CD4-positive, alpha-beta T cell treated with Interleukin-10 for 1 hour (primary cell): ENCODE measurements around the gene EZH1.

Experiments
- DNase-seq: peaks from one replicate; pipeline ENCODE4 v3.0.0-alpha.2; 2020

EZH1 gene

DNA sequence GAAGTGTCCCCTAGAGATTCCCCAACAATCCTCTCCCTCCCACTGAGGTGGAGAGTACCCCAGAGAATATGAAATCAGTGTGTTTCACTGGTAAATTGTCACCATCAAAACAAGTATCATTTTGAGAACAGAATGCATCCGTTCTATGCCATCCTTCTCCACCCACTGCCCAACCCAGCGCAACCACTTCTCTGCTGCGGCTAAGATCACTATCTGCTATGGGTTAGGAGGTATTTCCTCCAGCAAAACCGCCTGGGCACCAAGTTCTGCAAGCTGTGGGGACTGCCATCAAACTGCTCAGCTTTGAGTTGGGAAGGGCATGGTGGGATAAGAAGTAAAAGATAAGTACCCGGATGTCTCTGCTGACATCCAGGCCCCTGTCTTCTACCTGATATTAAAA is 38.1 kb downstream of the EZH1 start:
- DNase-seq = peak; percentile 65

DNA sequence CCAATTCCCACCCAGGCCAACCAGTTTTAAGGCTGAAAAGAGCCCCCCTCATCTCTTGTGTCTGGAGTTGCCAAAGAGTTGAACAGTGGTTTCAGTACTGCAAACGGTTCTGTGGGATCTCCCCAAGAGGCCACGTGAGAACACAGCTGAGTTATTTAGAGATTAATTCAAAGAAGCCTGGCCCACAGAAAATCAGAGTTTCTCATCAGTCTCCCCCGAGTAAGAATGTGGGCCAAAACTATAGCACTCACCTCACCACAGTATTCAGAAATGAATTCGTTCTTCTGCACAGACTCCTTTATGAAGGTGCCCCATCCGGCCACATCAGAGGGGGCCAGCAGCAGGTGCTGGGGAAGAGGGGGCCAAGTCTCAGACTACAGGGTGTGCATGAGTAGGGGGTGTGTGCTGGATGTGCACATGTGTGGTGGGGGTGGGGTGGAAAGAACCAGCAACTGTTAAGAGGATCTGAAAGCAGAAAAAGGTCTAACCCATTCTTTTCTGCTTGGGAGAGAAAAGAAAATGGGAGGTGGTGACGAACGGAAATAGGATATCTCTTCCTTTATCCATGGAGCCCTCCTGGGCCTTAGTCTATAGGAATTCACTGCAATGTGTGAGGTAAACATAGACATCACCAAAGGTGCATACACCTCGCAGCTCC is 39.9 kb downstream of the EZH1 start:
- DNase-seq = no peak

DNA sequence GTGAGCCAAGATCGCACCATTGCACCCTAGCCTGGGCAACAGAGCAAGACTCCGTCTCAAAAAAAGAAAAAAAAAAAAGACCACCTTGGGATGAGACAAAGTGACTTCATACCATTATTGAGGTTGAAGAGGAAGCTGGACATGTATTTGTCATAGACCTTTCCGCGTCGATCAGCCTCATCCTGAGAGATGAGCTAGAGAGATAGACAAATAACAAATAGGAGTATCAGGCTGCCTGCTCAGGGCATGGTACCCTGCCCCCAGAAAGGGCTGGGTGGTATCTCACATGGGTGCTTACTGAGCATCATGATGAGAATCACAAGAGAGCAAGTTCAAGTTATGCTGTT is 40.4 kb downstream of the EZH1 start:
- no peak for DNase-seq

DNA sequence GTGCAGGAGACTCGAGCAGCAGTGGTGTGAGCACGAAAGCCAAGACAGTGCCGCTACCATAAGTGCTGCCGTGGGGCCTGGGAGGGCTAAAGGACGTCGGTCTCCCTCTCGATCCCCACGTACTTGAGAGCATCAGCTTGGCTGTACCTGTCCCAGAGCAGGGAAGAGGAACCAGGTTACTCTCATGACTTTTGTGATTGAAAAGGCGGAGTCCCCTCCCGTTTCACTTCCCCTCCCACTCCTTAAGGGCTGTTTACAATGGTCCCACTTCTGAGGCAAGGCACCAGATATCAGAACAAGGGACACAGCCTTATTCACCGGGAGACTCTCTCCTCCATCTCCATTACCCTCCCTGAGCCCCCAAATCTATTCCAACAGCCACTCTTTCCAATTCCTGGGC is 42.4 kb downstream of the EZH1 start:
- no peak for DNase-seq

DNA sequence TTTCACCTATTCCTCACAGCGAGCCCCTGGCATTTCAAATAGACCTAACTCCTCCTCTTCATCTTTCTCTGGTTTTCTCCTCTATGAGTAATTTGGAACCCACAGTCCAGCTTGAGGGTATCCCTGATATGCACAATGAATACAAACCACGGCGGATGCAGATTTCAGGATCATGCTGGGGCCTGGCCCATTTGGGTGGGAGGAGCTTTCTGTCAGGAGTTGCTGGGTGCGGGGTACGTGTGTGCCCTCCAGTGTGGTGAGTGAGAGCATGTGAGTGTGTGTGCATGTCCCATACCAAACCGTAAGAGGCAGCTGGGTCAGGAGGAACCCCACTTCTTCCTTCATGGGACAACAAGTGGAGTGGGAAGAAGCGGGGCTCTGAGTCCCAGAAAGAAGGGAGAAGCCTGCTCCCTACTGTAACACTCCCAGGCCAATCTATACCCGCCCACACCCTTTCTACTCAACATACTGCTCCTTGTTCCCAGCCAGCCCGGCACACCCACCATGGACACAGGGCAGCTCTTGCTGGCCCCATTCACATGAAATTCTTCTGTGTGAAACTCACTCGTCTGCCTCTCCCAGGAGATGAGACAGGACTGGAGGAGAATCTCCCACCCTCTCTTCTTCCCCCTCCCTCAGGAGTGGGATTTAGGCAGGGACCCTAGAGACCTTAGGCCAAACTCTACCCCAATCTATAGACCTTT is 44.1 kb downstream of the EZH1 start:
- DNase-seq = no peak

DNA sequence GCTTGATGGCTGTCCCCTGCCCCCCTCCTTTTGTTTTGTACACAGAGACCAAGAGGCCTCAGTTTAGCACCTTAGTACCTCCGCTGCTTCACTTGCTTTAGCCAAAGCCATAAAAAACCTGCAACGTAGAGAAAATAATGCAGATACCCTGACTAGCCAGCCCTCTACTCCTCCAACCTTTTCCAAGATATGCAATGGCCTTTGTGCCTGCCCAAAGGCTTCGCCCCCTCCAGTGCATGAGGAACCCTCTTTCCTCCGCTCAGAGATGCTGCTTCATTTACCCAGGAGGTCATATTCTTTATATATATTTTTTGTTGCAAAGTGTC is 45.5 kb downstream of the EZH1 start:
- DNase-seq = no peak

DNA sequence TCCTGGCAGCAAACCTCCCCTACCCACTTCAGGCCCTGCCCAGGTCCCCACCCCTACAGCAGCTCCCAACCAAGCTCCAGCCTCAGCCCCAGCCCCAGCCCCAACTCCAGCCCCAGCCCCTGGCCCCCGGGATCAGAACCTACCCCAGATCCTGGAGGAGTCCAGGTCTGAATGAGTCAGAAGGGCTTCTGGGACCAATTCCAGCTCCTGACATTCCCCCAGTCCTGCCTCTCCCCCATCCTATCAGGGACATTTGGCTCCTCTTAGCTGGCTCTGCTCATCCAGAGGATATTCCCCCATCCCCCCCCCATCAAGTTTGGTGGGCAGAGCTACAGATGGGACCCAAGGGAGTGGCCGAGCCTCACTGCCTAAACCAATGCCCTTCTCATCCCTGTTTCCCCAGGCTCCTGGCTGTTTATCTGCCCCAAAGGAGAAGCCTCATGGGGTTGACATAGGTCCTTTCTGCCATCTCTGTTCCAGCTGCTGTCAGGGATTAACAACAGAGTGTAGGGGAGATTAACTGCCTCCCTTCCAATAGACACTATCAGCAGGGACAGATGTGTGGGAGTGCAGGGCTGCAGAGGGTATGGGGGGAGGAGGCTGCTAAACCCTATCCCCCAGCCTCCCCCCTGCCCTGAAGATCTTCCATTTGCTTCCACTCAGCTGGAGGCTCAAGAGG is 46.0 kb downstream of the EZH1 start:
- no peak for DNase-seq

DNA sequence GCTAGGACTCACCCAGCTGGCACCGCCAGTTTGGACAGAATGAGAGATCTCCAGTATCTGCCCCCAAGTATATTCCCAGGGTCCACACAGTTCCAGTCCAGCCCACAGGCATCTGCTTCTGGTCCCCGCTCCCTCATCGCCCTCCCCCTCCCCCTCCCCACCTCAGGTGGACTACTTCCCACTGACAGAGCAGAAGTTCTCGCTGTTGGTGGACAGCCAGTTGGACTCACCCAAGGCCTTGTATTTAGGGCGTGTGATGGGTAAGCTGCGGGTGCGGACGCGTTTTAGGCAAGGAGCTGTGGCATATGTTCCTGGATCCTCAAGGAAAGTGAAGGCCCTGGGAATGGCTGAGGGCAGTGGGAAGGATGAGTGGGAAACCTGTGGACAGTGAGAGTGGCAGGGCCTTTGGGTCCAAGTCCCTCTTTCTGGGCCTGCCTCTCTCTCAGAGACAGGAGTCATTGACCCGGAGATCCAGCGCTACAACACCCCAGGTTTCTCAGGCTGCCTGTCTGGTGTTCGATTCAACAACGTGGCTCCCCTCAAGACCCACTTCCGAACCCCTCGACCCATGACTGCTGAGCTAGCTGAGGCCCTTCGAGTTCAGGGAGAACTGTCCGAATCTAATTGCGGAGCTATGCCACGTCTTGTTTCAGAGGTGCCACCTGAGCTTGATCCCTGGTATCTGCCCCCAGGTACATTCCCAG is 47.6 kb downstream of the EZH1 start:
- DNase-seq = no peak

DNA sequence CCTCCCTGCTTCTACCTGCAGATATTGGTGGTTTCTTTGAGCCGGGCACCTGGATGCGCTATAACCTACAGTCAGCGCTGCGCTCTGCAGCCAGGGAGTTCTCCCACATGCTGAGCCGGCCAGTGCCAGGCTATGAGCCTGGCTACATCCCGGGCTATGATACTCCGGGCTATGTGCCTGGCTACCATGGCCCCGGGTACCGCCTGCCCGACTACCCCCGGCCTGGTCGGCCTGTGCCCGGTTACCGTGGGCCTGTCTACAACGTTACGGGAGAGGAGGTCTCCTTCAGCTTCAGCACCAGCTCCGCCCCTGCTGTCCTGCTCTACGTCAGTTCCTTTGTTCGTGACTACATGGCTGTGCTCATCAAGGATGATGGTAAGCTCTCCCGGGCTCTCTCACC is 49.3 kb downstream of the EZH1 start:
- no peak for DNase-seq

DNA sequence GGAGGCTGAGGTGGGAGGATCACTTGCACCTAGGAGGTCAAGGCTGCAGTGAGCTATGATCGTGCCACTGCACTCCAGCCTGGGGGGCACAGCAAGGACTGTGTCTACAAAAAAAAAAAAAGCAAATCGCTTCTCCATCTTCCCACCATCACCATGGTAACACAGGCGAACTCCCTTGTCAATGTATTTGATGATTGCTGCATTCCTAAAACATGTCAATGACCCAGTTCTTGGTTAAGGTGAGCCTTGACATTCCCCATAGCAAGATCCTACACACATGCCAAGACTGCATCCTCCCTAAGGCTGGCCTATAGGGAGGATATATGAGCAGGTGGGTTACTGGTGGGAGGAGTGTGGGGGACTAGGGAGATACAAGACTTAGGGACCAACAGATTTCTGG is 50.3 kb downstream of the EZH1 start:
- DNase-seq = no peak

DNA sequence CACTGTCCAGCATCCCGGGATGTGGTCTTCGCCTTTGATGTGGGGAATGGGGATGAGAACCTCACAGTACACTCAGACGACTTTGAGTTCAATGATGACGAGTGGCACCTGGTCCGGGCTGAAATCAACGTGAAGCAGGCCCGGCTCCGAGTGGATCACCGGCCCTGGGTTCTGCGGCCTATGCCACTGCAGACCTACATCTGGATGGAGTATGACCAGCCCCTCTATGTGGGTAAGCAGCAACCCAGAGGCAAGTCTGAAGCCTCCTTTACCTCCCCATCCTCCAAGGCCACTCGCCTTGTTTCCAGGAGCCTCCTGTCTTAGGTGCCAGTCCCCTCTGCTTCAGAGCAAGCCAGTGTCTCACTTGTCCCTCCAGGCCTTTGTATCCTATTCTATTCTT is 52.4 kb downstream of the EZH1 start:
- DNase-seq = no peak

DNA sequence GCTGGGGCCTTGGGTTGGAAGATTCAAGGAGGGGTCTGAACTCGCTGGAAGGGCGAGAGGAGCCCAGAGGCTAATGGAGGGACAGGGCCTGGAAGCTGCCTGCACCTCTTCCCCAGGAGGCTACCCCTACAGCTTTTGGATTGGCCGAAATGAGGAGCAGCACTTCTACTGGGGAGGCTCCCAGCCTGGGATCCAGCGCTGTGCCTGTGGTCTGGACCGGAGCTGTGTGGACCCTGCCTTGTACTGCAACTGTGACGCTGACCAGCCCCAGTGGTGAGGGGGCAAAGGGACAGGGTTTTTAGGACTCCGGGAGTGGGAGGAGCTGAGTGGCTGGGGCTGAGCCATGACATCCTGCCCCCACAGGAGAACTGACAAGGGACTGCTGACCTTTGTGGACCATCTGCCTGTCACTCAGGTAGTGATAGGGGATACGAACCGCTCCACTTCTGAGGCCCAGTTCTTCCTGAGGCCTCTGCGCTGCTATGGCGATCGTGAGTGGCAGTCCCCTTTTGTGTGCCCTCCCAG is 53.8 kb downstream of the EZH1 start:
- DNase-seq = no peak

DNA sequence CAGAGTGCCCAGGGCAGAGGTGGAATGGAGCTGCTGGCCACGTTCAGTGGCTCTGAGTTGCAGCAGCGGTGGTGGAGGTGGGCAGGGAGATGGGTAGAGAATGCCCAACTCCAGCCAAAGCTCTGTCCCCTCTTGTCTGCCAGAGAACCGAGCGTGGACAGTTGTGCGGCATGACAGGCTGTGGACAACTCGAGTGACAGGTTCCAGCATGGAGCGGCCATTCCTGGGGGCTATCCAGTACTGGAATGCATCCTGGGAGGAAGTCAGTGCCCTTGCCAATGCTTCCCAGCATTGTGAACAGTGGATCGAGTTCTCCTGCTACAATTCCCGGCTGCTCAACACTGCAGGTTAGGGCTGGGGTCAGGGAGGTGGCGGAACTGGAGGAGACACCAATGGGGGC is 54.2 kb downstream of the EZH1 start:
- DNase-seq = no peak

DNA sequence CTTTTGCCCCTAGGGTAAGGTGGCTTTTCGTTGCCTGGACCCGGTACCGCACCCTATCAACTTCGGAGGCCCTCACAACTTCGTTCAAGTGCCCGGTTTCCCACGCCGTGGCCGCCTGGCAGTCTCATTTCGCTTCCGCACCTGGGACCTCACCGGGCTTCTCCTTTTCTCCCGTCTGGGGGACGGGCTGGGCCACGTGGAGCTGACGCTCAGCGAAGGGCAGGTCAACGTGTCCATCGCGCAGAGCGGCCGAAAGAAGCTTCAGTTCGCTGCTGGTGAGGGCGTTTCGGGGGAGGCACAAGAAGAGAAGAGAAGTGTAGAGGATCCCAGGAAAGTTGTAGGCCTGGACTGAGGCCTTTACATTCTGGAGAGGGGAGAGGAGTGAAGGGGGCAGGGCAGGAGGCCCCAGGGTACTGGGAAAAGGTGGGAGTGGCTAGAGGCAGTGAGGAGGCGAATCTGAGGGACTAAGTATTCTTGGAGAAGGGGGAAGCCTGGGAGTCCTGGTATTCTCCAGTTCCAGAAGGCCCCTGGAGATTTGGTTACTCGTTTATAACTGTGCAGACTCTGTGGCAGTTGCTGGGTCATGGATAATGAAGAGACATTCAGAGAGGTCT is 57.0 kb downstream of the EZH1 start:
- no peak for DNase-seq

DNA sequence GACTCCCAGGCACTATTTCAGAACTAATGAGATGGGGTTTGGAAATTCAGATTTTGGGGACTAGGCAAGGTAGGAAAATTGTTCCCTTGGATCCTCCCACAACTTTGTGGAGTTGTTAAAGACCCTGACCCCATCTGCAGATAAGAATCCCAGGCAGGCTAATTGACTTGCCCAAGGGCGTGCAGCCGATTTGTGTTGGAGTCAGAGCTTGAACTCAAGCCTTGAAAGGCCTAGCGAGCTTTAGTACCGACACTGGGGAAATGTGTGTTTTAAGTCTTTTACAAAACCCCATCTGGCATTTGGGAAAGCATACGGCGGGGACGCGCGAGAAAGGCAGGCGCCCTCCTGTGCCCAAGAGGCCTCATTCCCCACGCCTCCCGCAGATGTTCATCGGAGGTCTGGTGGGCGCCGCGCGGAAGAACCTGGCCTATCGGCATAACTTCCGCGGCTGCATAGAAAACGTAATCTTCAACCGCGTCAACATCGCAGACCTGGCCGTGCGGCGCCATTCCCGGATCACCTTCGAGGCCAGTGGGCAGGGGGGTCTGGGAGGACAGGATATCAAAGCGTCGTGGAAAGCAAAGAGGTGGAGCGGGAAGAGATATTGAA is 58.2 kb downstream of the EZH1 start:
- no peak for DNase-seq

DNA sequence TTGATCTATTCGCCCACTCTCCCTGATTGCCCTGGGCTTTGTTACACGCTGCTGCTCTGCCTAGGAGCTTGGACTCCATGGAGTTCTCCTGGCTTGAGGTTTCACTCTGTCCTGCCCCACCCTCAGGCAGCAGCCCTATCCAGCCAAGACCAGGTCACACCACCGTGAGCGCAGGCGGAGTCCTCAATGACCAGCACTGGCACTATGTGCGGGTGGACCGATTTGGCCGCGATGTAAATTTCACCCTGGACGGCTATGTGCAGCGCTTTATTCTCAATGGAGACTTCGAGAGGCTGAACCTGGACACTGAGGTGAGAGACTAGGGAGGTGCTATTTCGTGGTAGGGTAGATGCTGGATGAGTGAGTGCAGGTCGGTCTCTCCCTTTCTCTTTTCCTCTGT is 59.0 kb downstream of the EZH1 start:
- DNase-seq = no peak

DNA sequence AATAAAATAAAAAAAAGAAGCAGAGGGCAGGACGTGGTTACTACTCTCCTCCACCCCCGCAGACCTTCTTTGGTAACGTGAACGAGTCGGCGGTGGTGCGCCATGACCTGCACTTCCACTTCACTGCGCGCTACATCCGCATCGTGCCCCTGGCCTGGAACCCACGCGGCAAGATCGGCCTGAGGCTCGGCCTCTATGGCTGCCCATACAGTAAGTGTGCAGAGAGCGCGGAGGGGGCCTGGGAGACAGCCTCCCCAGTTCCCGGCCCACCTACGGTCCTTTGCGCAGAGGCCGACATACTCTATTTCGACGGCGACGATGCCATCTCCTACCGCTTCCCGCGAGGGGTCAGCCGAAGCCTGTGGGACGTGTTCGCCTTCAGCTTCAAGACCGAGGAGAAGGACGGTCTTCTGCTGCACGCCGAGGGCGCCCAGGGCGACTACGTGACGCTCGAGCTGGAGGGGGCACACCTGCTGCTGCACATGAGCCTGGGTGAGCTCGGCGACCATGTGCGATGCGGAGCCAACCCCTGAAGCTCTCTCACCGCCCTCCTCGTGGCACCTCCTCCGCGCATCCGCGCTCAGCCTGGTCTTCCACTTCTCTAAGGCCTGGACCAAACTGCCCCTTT is 59.8 kb downstream of the EZH1 start:
- no peak for DNase-seq

DNA sequence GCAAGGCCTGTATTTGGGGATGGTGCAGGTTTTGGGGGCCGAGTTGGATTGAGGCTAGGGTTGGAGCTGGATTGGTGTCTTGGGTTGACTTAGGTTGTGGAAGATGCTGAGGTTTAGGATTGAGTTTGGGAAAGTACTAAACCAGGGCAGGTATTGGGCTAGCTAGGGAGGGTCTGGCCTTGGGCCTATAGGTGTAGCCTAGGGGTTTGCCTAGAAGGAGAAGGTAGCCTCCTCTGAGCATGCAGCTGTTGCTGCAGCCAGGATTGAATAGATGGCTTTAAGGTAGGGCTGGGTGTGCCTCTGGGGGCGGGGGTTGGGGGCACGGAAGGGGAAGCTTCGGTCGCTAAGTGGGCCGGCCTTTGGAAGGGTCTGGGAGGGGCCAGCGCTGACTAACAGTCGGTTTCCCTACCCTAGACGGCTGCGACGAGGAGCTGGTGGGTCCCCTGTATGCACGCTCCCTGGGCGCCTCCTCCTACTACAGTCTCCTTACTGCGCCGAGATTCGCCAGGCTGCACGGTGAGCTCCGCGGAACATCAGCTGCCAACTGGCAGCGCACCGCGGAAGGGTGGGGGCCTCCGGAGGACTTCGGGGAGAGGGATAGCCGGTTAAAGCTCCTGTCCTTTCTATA is 61.3 kb downstream of the EZH1 start:
- DNase-seq = no peak

DNA sequence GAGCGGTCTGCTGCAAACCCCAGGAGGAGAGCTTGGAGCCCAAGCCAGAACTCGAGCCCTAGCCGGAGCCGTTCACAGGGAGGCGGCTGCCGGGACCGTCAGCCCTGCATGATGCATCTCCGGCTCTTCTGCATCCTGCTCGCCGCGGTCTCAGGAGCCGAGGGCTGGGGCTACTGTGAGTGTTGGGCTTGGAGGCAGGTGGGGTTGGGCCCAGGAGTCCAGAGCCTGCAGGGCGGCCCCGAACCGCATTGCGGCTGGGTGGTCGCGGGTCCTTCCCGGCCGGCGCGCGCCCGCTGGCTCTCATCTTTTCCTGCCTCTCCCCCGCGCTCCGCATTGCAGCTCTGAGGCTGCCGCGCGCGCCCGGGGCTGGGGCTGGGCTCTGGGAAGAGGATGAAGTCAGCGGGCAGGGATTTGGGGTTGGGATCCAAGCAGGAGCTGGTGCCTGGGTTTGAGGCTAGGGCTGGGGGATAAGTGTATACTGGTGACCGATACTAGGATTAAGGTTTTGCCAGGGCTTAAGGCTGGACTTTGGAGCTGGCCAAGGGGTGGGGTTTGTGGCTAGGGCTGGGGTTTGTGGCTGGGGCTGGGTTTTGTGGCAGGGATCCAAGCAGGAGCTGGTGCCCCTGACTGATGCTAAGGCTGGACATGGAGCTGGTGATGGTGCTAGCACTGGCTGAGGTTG is 62.0 kb downstream of the EZH1 start:
- peak; percentile 23 for DNase-seq

DNA sequence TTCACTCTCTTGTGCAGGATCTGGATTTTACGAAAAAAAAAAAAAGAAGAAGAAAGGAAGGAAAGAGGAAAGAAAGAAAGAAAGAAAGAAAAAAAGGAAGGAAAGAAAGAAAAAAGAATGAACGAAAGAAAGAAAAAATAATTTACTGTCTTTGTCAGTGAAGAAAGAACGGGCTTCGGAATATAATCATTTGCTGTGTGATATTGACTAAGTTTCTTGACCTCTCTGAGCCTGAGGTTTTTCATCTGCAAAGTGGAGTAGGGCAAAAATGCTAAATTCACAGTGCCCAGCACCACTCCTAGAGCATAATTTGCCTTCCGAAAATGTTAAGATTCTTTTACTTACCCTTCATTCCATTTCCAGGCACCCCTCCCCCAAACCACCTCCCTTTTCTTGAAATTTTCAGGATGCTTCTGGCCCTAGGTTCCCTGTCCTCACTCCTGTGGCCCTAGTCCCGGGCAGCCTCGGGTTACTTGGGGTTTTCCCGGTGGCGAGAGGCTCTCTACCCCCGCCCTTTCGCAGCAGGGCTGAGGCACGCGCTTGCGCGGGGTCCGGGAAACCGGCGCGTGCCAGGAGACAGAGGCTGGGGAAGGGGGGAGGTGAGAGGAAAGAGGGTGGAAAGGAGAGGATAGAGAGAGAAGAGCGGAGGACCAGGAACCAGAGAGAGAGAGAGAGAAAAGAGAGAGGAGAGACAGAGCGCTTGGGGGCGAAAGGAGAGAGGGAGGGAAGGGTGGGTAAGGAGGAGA is 62.7 kb downstream of the EZH1 start, which contains the start of gene CNTNAP1:
TSS of gene CNTNAP1 (plus strand) at position 556 of the 746 bp plus-strand sequence. CDS start 299 bp downstream, outside the sequence.
- peak; percentile 35 for DNase-seq
